ENCODE results near the gene PHF10. TPM values are rescaled to one million over a fixed set of nuclear protein-coding genes. Genes with fewer than 3 reads are reported as not detected.

Gene PHF10
- total and polyA plus RNA-seq, 2 donors from 2014 or later, result 34.5 to 35.9 TPM

- Histone ChIP-seq H3K27me3 (ENCODE audit: control insufficient read depth, insufficient read depth, low read length) (no peaks in the 10 kb centered on the region), H3K9me3 (ENCODE audit: control insufficient read depth in 2 of 3, insufficient read depth in 1 of 3, low read length in 3 of 3) (no peaks in the 10 kb centered on the region), H3K36me3 (ENCODE audit: control insufficient read depth in 2 of 3, insufficient read depth in 3 of 3, low read length in 3 of 3) (no peaks in the 10 kb centered on the region), H3K4me3 (ENCODE audit: low read length in 3 of 3) (peak overlapping the region; percentile 43 to 58 (median 53)), H3K27ac (ENCODE audit: low read depth in 2 of 2, low read length in 2 of 2) (peak overlapping the region; percentile 72 to 79), H3K9ac (ENCODE audit: low read length in 3 of 3) (peak overlapping the region; percentile 1 to 40 (median 21)), H3K4me1 (ENCODE audit: control insufficient read depth in 2 of 3, insufficient read depth in 2 of 3, low read depth in 1 of 3, low read length in 3 of 3) (peaks cover 0 to 7% (median 2%) of the 10 kb centered on the region in 3 donors)
- intact Hi-C loops (cut with DNase I), result no loop called here
- DNase-seq, result peak; percentile 70 to 87 (median 83)
- no peak for FAIRE-seq
- no peak for TF ChIP-seq CTCF (IDR thresholded peaks at IDR 0.05; ENCODE audit: borderline replicate concordance, extremely low read depth, insufficient read depth)
Measured at GRCh38 chr6:169725125-169726048, 1.1 kb upstream of the PHF10 start.

GRCh38 chr6:169723991-169724493 lies 258 bp downstream of the PHF10 start:
- H3K27ac ChIP-seq (ENCODE audit: low read depth in 2 of 2, low read length in 2 of 2), result peak overlapping the region in 1 of 2 donors; percentile 83
- peaks cover 0 to 7% (median 2%) of the 10 kb centered on the region in 3 donors for H3K4me1 ChIP-seq (ENCODE audit: control insufficient read depth in 2 of 3, insufficient read depth in 2 of 3, low read depth in 1 of 3, low read length in 3 of 3)
- no peaks in the 10 kb centered on the region for H3K9me3 ChIP-seq (ENCODE audit: control insufficient read depth in 2 of 3, insufficient read depth in 1 of 3, low read length in 3 of 3)
- peak in 3 of 5 donors; percentile 31 to 82 (median 64) for DNase-seq
- intact Hi-C loops (cut with DNase I), result no loop called here
- H3K9ac ChIP-seq (ENCODE audit: low read length in 3 of 3), result no peak overlapping the region
- FAIRE-seq, result no peak
- no peak for TF ChIP-seq CTCF (IDR thresholded peaks at IDR 0.05; ENCODE audit: borderline replicate concordance, extremely low read depth, insufficient read depth)
- no peak overlapping the region for H3K4me3 ChIP-seq (ENCODE audit: low read length in 3 of 3)
- H3K36me3 ChIP-seq (ENCODE audit: control insufficient read depth in 2 of 3, insufficient read depth in 3 of 3, low read length in 3 of 3), result no peaks in the 10 kb centered on the region
- no peaks in the 10 kb centered on the region for H3K27me3 ChIP-seq (ENCODE audit: control insufficient read depth, insufficient read depth, low read length)

GRCh38 chr6:169723200-169723909 lies 945 bp downstream of the PHF10 start:
- FAIRE-seq, result no peak
- Histone ChIP-seq H3K27me3 (ENCODE audit: control insufficient read depth, insufficient read depth, low read length) (no peaks in the 10 kb centered on the region), H3K36me3 (ENCODE audit: control insufficient read depth in 2 of 3, insufficient read depth in 3 of 3, low read length in 3 of 3) (no peaks in the 10 kb centered on the region), H3K9me3 (ENCODE audit: control insufficient read depth in 2 of 3, insufficient read depth in 1 of 3, low read length in 3 of 3) (no peaks in the 10 kb centered on the region), H3K4me1 (ENCODE audit: control insufficient read depth in 2 of 3, insufficient read depth in 2 of 3, low read depth in 1 of 3, low read length in 3 of 3) (peaks cover 0 to 7% (median 2%) of the 10 kb centered on the region in 3 donors), H3K27ac (ENCODE audit: low read depth in 2 of 2, low read length in 2 of 2) (peak overlapping the region; percentile 79 to 84), H3K4me3 (ENCODE audit: low read length in 3 of 3) (peak overlapping the region; percentile 82 to 94 (median 84)), H3K9ac (ENCODE audit: low read length in 3 of 3) (peak overlapping the region; percentile 50 to 89 (median 86))
- no peak for TF ChIP-seq CTCF (IDR thresholded peaks at IDR 0.05; ENCODE audit: borderline replicate concordance, extremely low read depth, insufficient read depth)
- intact Hi-C loops (cut with DNase I), result no loop called here
- peak; percentile 73 to 93 (median 86) for DNase-seq
